ENCODE data around the gene NKX2-1. TPM values are rescaled to one million over a fixed set of nuclear protein-coding genes. Genes with fewer than 3 reads are reported as not detected.

The NKX2-1 gene
- polyA plus RNA-seq, 1 donor (not counting 4 experiments of a cell fraction or from before 2014, with no cell fraction given) = not detected

- Histone ChIP-seq H3K4me2 (ENCODE audit: control insufficient read depth, extremely low read depth, insufficient read depth, low read depth, low read length) (no peak overlapping the region), H2AFZ (ENCODE audit: control insufficient read depth, low read length) (no peak overlapping the region), H3K4me1 (ENCODE audit: control insufficient read depth, extremely low read depth, insufficient read depth, low read length) (no peaks in the 10 kb centered on the region), H3K9me1 (ENCODE audit: control insufficient read depth, extremely low read depth, insufficient read depth, low read length) (no peaks in the 10 kb centered on the region), H3K4me3 (ENCODE audit: control insufficient read depth in 2 of 3, extremely low read depth in 1 of 3, insufficient read depth in 2 of 3, low read depth in 1 of 3, low read length in 3 of 3) (no peak overlapping the region), H3K9me3 (ENCODE audit: control insufficient read depth, low read depth, low read length) (no peaks in the 10 kb centered on the region), H3K27ac (ENCODE audit: control insufficient read depth, insufficient read depth, low read length) (no peak overlapping the region), H3K36me3 (ENCODE audit: control insufficient read depth in 2 of 2, extremely low read depth in 1 of 2, insufficient read depth in 2 of 2, low read length in 2 of 2) (no peaks in the 10 kb centered on the region), H4K20me1 (ENCODE audit: control insufficient read depth, extremely low read depth, insufficient read depth, low read length) (peaks cover 3% of the 10 kb centered on the region), H3K27me3 (ENCODE audit: control insufficient read depth, extremely low read depth, insufficient read depth, low read length) (peaks cover 54% of the 10 kb centered on the region), H3K79me2 (ENCODE audit: control insufficient read depth, insufficient read depth, low read length) (no peaks in the 10 kb centered on the region), H3K9ac (ENCODE audit: control insufficient read depth, extremely low read depth, insufficient read depth, low read length) (no peak overlapping the region)
- DNase-seq (ENCODE audit: low read depth, low spot score) (no peak), FAIRE-seq (no peak)
- dilution Hi-C loops (cut with MboI; ENCODE audit: extremely low pct_ligation_motif_present, low sequenced_read_pairs) = no loop called here
- TF ChIP-seq, protein P1, sequence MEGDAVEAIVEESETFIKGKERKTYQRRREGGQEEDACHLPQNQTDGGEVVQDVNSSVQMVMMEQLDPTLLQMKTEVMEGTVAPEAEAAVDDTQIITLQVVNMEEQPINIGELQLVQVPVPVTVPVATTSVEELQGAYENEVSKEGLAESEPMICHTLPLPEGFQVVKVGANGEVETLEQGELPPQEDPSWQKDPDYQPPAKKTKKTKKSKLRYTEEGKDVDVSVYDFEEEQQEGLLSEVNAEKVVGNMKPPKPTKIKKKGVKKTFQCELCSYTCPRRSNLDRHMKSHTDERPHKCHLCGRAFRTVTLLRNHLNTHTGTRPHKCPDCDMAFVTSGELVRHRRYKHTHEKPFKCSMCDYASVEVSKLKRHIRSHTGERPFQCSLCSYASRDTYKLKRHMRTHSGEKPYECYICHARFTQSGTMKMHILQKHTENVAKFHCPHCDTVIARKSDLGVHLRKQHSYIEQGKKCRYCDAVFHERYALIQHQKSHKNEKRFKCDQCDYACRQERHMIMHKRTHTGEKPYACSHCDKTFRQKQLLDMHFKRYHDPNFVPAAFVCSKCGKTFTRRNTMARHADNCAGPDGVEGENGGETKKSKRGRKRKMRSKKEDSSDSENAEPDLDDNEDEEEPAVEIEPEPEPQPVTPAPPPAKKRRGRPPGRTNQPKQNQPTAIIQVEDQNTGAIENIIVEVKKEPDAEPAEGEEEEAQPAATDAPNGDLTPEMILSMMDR (optimal IDR thresholded peaks at IDR 0.05 in 1 of 3, IDR thresholded peaks at IDR 0.05 in 1 of 3, conservative IDR thresholded peaks at IDR 0.05 in 1 of 3; ENCODE audit: extremely low read depth in 1 of 3, insufficient read depth in 2 of 3, low read length in 3 of 3) = no peak
- TF ChIP-seq EZH2 (IDR thresholded peaks at IDR 0.05; ENCODE audit: low read length) = no peak
These were observed 9.0 kb upstream of the NKX2-1 start for GRCh38 chr14:36529062-36529461.

GRCh38 chr14:36525746-36526099, 5.7 kb upstream of the NKX2-1 start:
- H3K9me3 ChIP-seq (ENCODE audit: control insufficient read depth, low read depth, low read length) = no peaks in the 10 kb centered on the region
- dilution Hi-C loops (cut with MboI; ENCODE audit: extremely low pct_ligation_motif_present, low sequenced_read_pairs) = no loop called here
- FAIRE-seq = no peak
- no peak overlapping the region for H3K4me2 ChIP-seq (ENCODE audit: control insufficient read depth, extremely low read depth, insufficient read depth, low read depth, low read length)
- no peak overlapping the region for H3K9ac ChIP-seq (ENCODE audit: control insufficient read depth, extremely low read depth, insufficient read depth, low read length)
- no peak overlapping the region for H3K27ac ChIP-seq (ENCODE audit: control insufficient read depth, insufficient read depth, low read length)
- peaks cover 4% of the 10 kb centered on the region for H3K4me1 ChIP-seq (ENCODE audit: control insufficient read depth, extremely low read depth, insufficient read depth, low read length)
- TF ChIP-seq, protein P1 (optimal IDR thresholded peaks at IDR 0.05 in 1 of 3, IDR thresholded peaks at IDR 0.05 in 1 of 3, conservative IDR thresholded peaks at IDR 0.05 in 1 of 3; ENCODE audit: extremely low read depth in 1 of 3, insufficient read depth in 2 of 3, low read length in 3 of 3) = no peak
- no peak for TF ChIP-seq EZH2 (IDR thresholded peaks at IDR 0.05; ENCODE audit: low read length)
- H3K4me3 ChIP-seq (ENCODE audit: control insufficient read depth in 2 of 3, extremely low read depth in 1 of 3, insufficient read depth in 2 of 3, low read depth in 1 of 3, low read length in 3 of 3) = peak overlapping the region in 1 of 3 experiments; percentile 31
- peaks cover 82% of the 10 kb centered on the region for H3K27me3 ChIP-seq (ENCODE audit: control insufficient read depth, extremely low read depth, insufficient read depth, low read length)
- no peaks in the 10 kb centered on the region for H3K36me3 ChIP-seq (ENCODE audit: control insufficient read depth in 2 of 2, extremely low read depth in 1 of 2, insufficient read depth in 2 of 2, low read length in 2 of 2)
- H3K79me2 ChIP-seq (ENCODE audit: control insufficient read depth, insufficient read depth, low read length) = no peaks in the 10 kb centered on the region
- H4K20me1 ChIP-seq (ENCODE audit: control insufficient read depth, extremely low read depth, insufficient read depth, low read length) = peaks cover 3% of the 10 kb centered on the region
- H3K9me1 ChIP-seq (ENCODE audit: control insufficient read depth, extremely low read depth, insufficient read depth, low read length) = no peaks in the 10 kb centered on the region
- H2AFZ ChIP-seq (ENCODE audit: control insufficient read depth, low read length) = no peak overlapping the region
- no peak for DNase-seq (ENCODE audit: low read depth, low spot score)
